Natural killer cell treated with Interleukin-12 subunit alpha and Interleukin-12 subunit beta and Interleukin-15 and Interleukin-18, amount 100 ng/mL, for 72 hours (primary cell): ENCODE results near the gene TEX13D. TPM values are rescaled to one million over a fixed set of nuclear protein-coding genes. Genes with fewer than 3 reads are reported as not detected.
"Not testable (repeated sequence)": the region's sequence is repeated elsewhere in the genome, so short reads cannot be mapped to it uniquely, and the experiment has no call there.

Experiments used
- ATAC-seq, 2 donors: fragments of 150-1000 bp; cut with Tn5 transposase in 1 of 2; sonication (Bioruptor Pico), chemical (Tn5 transposase) in 1 of 2; 2 replicates each; pipeline ENCODE4 v1.10.0; 2021
- DNase-seq: peaks from one replicate; pipeline ENCODE4 v3.0.0; 2022; ENCODE audit warnings: low spot score
- H3K27ac Mint-ChIP-seq, 2 donors: 1 replicate in 1 of 2; 2 replicates in 1 of 2; pipeline ENCODE4 v1.8.0; 2022; ENCODE audit warnings: mixed read lengths in 2 of 2, mild to moderate bottlenecking in 1 of 2, moderate library complexity in 1 of 2
- H3K27me3 Mint-ChIP-seq, 2 donors: 1 replicate in 1 of 2; 2 replicates in 1 of 2; pipeline ENCODE4 v1.8.0; 2022; ENCODE audit warnings: mixed read lengths in 2 of 2
- H3K36me3 Mint-ChIP-seq: one replicate; pipeline ENCODE4 v1.8.0; 2022; ENCODE audit warnings: mixed read lengths
- H3K4me1 Mint-ChIP-seq, 2 donors: 1 replicate in 1 of 2; 2 replicates in 1 of 2; pipeline ENCODE4 v1.8.0; 2022; ENCODE audit warnings: low read depth in 2 of 2, mixed read lengths in 2 of 2, mild to moderate bottlenecking in 1 of 2
- H3K4me3 Mint-ChIP-seq: one replicate; pipeline ENCODE4 v1.8.0; 2022; ENCODE audit warnings: mixed read lengths
- H3K9me3 Mint-ChIP-seq: 2 replicates; pipeline ENCODE4 v1.8.0; 2022; ENCODE audit warnings: mixed read lengths
- total RNA-seq, 2 donors: library from RNA; stranded (reverse); gene quantifications; one replicate each; pipeline ENCODE4 v1.2.3, GENCODE V29; 2022

The TEX13D gene
- 1 to 10 TPM in 1 of 2 donors, not detected in 1; 1.6 TPM for total RNA-seq

DNA sequence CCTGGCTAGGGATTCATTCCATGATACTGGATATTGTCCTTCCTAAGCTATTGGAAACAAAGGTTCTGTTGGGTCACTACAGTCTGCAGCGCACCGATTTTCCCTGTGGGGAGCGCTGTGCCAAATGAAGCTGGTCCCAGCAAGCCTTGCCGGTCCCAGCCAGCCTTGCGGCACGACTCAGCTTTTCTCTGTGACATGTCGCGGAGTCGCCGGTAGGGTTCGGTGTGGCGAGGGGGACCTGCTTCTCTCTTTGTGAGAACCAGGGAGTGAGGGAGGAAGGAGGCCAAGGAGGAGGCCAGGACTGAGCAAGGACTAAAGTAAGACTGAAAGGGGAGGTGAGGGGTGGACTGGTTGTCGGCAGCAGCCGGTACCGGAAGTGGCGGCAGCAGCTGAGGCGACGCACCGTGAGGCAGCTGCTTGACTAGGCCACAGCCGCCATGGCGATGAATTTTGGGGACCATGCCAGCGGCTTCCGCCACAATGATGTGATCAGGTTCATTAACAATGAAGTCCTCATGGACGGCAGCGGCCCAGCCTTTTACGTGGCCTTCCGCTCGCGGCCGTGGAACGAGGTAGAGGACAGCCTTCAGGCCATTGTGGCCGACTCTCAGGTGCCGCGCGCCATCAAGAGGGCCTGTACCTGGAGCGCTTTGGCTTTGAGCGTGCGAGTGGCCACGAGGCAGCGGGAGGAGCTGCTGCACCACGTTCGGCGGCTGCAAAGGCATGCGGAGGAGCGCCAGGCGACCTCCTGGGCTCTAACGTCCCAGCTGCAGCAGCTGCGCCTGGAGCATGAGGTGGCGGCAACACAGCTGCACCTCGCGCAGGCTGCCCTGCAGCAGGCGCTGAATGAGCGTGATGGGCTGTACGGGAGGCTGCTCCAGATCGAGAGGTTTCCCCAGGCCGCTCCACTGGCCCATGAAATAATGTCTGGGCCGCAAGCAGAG is at the start of gene TEX13D:
Gene TEX13D, plus strand, starts transcription at position 180 of the 944 bp plus-strand sequence. Its CDS starts 258 bp downstream, at position 438.
- H3K27me3 Mint-ChIP-seq = peaks cover 0 to 2% of the 10 kb centered on the region in 2 donors
- peak within 1 kb of the TSS in 1 of 2 donors; percentile 50 for H3K27ac Mint-ChIP-seq
- no peaks in the 10 kb centered on the region for H3K36me3 Mint-ChIP-seq
- H3K9me3 Mint-ChIP-seq = no peaks in the 10 kb centered on the region
- no peak for ATAC-seq
- no peak for DNase-seq
- no peak within 1 kb of the TSS for H3K4me3 Mint-ChIP-seq
- H3K4me1 Mint-ChIP-seq = peaks cover 9 to 15% of the 10 kb centered on the region in 2 donors

DNA sequence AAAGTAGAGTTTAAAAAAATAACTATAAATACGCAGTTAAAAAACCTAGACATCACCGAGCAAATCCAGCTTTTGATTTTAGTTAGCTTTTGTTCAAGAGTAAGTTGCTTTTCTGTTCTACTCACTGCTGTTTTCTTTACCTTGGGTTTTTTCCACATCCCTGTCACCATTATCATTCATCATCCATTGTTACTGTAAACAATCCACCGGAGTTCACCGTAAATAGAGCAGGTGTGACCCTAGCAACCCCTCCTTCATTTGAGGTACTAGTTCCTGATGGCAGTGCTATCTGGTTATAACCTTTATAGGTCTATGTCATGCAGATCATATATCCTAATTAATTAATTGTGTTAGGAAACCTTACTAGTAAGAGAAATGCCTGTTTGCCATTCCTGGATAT is 43.0 kb upstream of the TEX13D start:
- Mint-ChIP-seq H3K9me3 (no peaks in the 10 kb centered on the region), H3K4me1 (no peaks in the 10 kb centered on the region), H3K27ac (no peak overlapping the region), H3K4me3 (no peak overlapping the region), H3K36me3 (no peaks in the 10 kb centered on the region), H3K27me3 (peaks cover 0 to 10% of the 10 kb centered on the region in 2 donors)
- ATAC-seq = no peak
- no peak for DNase-seq

GRCh38 chrX:124293810-124294209 is 38.6 kb upstream of the TEX13D start:
- Mint-ChIP-seq H3K4me3 (no peak overlapping the region), H3K27ac (no peak overlapping the region), H3K4me1 (no peaks in the 10 kb centered on the region), H3K9me3 (no peaks in the 10 kb centered on the region), H3K27me3 (peaks cover 0 to 6% of the 10 kb centered on the region in 2 donors), H3K36me3 (no peaks in the 10 kb centered on the region)
- no peak for ATAC-seq
- no peak for DNase-seq

GRCh38 chrX:124299323-124299722 is 33.1 kb upstream of the TEX13D start:
- peaks cover 8 to 23% of the 10 kb centered on the region in 2 donors for H3K4me1 Mint-ChIP-seq
- H3K27me3 Mint-ChIP-seq, H3K9me3 Mint-ChIP-seq, DNase-seq, ATAC-seq, H3K36me3 Mint-ChIP-seq, H3K4me3 Mint-ChIP-seq: not testable (repeated sequence)
- H3K27ac Mint-ChIP-seq = peak overlapping the region in 1 of 2 donors; percentile 79

DNA sequence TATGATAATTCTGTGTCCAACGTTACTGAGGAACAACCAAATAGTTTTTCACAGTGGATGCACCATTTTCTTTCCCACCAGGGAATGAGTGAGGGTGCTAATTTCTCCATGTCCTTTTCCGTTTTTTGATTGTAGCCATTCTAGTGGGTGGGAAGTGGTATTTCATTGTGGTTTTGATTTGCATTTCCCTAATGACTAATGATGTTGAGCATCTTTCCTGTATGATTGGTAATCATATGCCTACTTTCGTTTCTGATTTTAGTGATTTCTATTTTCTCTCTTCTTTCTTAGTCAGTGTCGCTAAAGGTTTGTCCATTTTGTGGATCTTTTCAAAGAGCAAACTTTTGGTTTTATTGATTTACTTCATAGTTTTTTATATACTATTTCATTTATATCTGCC is 32.1 kb upstream of the TEX13D start:
- no peaks in the 10 kb centered on the region for H3K9me3 Mint-ChIP-seq

DNA sequence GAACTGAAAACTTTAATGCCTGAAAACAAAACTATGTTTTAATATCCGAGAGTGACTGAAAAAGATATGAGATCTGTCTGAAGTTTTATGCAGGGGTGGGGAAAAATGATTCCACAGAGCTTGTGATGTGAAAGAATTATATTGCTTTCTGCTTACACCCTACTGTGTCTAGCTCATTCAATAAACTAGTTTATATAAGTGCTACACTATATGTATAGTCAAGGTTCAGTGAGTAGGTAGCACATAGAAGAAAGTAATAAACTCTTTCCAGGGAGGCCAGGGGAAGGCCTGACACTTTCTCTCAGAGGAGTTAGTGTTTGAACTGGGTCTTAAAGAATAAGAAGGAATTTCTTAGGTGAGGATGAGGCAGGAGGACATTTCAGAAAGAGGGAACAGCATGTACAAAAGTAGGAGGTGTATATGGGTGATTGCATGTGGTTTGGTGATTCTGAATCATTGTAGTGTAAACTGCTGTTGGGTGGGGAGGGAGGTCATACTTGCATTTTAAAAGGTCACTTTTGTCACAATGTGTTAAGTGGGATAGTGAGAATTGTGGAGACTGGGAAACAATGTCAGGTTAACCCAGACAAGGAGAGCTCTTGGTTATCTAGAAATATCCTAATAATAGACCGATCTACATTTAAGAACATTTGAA is 25.1 kb upstream of the TEX13D start:
- H3K36me3 Mint-ChIP-seq = peaks cover 12% of the 10 kb centered on the region
- no peak for DNase-seq
- H3K27ac Mint-ChIP-seq = no peak overlapping the region
- H3K27me3 Mint-ChIP-seq = peaks cover 0 to 8% of the 10 kb centered on the region in 2 donors
- no peak overlapping the region for H3K4me3 Mint-ChIP-seq
- H3K4me1 Mint-ChIP-seq = peaks cover 3 to 13% of the 10 kb centered on the region in 2 donors
- no peak for ATAC-seq
- H3K9me3 Mint-ChIP-seq = no peaks in the 10 kb centered on the region

More for the DNA sequence above, 32.1 kb upstream of the TEX13D start:
- no peak for DNase-seq
- Mint-ChIP-seq H3K4me1 (peaks cover 8 to 23% of the 10 kb centered on the region in 2 donors), H3K27ac (peak overlapping the region; percentile 79 to 81), H3K27me3 (peaks cover 0 to 6% of the 10 kb centered on the region in 2 donors), H3K4me3 (peak overlapping the region; percentile 70), H3K36me3 (peaks cover 7% of the 10 kb centered on the region)
- ATAC-seq = peak; percentile 54 to 76

DNA sequence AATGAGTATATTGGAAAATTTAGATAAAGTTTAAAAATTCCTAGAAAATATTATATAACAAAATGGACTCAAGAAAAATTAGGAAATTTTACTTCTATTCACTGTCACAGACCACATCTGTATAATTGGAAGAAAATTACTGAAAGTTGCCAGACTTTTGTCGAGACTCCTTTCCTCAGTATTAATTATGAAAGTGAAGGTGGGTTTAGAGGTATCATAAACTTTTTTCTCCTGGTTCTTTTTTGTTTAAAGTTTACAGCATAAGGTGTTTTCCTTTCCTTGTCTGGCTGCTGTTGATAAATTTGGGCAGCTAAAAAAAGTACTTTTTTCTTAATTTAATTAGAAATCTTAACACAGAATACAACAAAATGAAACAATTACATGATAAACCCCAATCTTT is 6.7 kb upstream of the TEX13D start:
- no peak overlapping the region for H3K27ac Mint-ChIP-seq
- H3K9me3 Mint-ChIP-seq = no peaks in the 10 kb centered on the region
- ATAC-seq = no peak
- no peak overlapping the region for H3K4me3 Mint-ChIP-seq
- no peak for DNase-seq
- no peaks in the 10 kb centered on the region for H3K36me3 Mint-ChIP-seq
- H3K4me1 Mint-ChIP-seq = peaks cover 0 to 3% of the 10 kb centered on the region in 2 donors
- H3K27me3 Mint-ChIP-seq = peaks cover 0 to 2% of the 10 kb centered on the region in 2 donors

GRCh38 chrX:124328765-124329164 is 3.7 kb upstream of the TEX13D start:
- Mint-ChIP-seq H3K4me1 (peaks cover 0 to 5% of the 10 kb centered on the region in 2 donors), H3K4me3 (no peak overlapping the region), H3K9me3 (no peaks in the 10 kb centered on the region), H3K27me3 (peaks cover 0 to 4% of the 10 kb centered on the region in 2 donors), H3K27ac (no peak overlapping the region), H3K36me3 (no peaks in the 10 kb centered on the region)
- DNase-seq = no peak
- no peak for ATAC-seq

GRCh38 chrX:124333862-124334261 is 1.4 kb downstream of the TEX13D start:
- Mint-ChIP-seq H3K27ac (peak overlapping the region in 1 of 2 donors; percentile 50), H3K4me3 (no peak overlapping the region), H3K9me3 (no peaks in the 10 kb centered on the region), H3K36me3 (no peaks in the 10 kb centered on the region), H3K4me1 (peaks cover 9 to 11% of the 10 kb centered on the region in 2 donors), H3K27me3 (peaks cover 0 to 2% of the 10 kb centered on the region in 2 donors)
- DNase-seq = no peak
- ATAC-seq = no peak

- not testable (repeated sequence) for H3K4me3 Mint-ChIP-seq, H3K9me3 Mint-ChIP-seq, ATAC-seq, H3K27me3 Mint-ChIP-seq, H3K36me3 Mint-ChIP-seq, DNase-seq, H3K27ac Mint-ChIP-seq
- H3K4me1 Mint-ChIP-seq = peaks cover 13 to 17% of the 10 kb centered on the region in 2 donors
Measured at GRCh38 chrX:124334555-124334954, 2.1 kb downstream of the TEX13D start.

DNA sequence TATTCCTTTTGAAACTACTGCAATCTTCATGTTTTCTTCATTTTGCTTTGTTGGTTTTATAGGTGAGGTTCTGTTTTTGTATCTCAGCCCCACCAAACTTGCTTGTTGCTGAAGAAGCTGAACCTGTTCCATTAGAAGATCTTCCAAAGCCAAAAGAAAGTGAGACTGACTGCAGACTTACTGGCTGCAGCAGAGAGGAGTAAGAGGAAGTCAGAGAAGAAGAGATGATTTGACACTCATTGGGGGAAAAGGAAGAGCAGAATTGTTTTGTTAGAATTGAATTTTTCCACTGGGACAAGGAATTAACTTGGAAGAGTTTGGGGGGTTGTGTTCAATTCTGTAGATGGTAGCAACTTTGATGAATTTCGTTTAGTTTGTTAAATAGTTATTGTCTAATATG is 3.1 kb downstream of the TEX13D start:
- H3K9me3 Mint-ChIP-seq = no peaks in the 10 kb centered on the region
- ATAC-seq = no peak
- no peak for DNase-seq
- peaks cover 0 to 2% of the 10 kb centered on the region in 2 donors for H3K27me3 Mint-ChIP-seq
- H3K36me3 Mint-ChIP-seq = no peaks in the 10 kb centered on the region
- H3K27ac Mint-ChIP-seq = peak overlapping the region in 1 of 2 donors; percentile 5
- H3K4me3 Mint-ChIP-seq = peak overlapping the region; percentile 35
- peaks cover 14 to 18% of the 10 kb centered on the region in 2 donors for H3K4me1 Mint-ChIP-seq

- H3K9me3 Mint-ChIP-seq = no peaks in the 10 kb centered on the region
- H3K27ac Mint-ChIP-seq = no peak overlapping the region
- no peaks in the 10 kb centered on the region for H3K36me3 Mint-ChIP-seq
- H3K4me3 Mint-ChIP-seq = no peak overlapping the region
- H3K4me1 Mint-ChIP-seq = peaks cover 31 to 36% of the 10 kb centered on the region in 2 donors
- H3K27me3 Mint-ChIP-seq = peaks cover 0 to 2% of the 10 kb centered on the region in 2 donors
- DNase-seq (no peak), ATAC-seq (no peak)
Measured at GRCh38 chrX:124337916-124338315, 5.5 kb downstream of the TEX13D start.

- ATAC-seq = peak in 1 of 2 donors; percentile 63
- Mint-ChIP-seq H3K4me3 (peak overlapping the region; percentile 69), H3K9me3 (no peaks in the 10 kb centered on the region), H3K36me3 (no peaks in the 10 kb centered on the region), H3K27ac (peak overlapping the region in 1 of 2 donors; percentile 64), H3K4me1 (peaks cover 31 to 45% of the 10 kb centered on the region in 2 donors), H3K27me3 (no peaks in the 10 kb centered on the region)
- no peak for DNase-seq
Measured at GRCh38 chrX:124338733-124339514, 6.5 kb downstream of the TEX13D start.
